Chondrocyte (in vitro differentiated cells): ENCODE data around the gene TMSB15A. TPM values are rescaled to one million over a fixed set of nuclear protein-coding genes. Genes with fewer than 3 reads are reported as not detected.
A peak's percentile ranks its signal among the peaks of the same experiment; 100 is the strongest.
"Not testable (repeated sequence)": the region's sequence is repeated elsewhere in the genome, so short reads cannot be mapped to it uniquely, and the experiment has no call there.

Experiments used
- DNase-seq: peaks from one replicate; pipeline ENCODE4 v3.0.0; 2021; ENCODE audit warnings: mixed read lengths, low spot score
- H3K27ac Mint-ChIP-seq: one replicate; pipeline ENCODE4 v1.8.0; 2021; ENCODE audit warnings: mild to moderate bottlenecking, moderate library complexity, mixed read lengths; ENCODE audit not compliant: unreplicated experiment
- H3K27me3 Mint-ChIP-seq: 2 replicates; pipeline ENCODE4 v1.8.0; 2021; ENCODE audit warnings: low read depth, mixed read lengths
- H3K36me3 Mint-ChIP-seq: 2 replicates; pipeline ENCODE4 v1.8.0; 2021; ENCODE audit warnings: low read depth, mixed read lengths
- H3K4me1 Mint-ChIP-seq: 2 replicates; pipeline ENCODE4 v1.8.0; 2021; ENCODE audit warnings: low read depth, mild to moderate bottlenecking, mixed read lengths
- H3K4me3 Mint-ChIP-seq: one replicate; pipeline ENCODE4 v1.8.0; 2021; ENCODE audit warnings: mild to moderate bottlenecking, moderate library complexity, mixed read lengths; ENCODE audit not compliant: unreplicated experiment
- H3K9me3 Mint-ChIP-seq: 2 replicates; pipeline ENCODE4 v1.8.0; 2021; ENCODE audit warnings: low read depth, mixed read lengths
- total RNA-seq: library from RNA; stranded (reverse); gene quantifications from 3 replicates; pipeline ENCODE4 v1.2.1, GENCODE V29; 2021
- TF ChIP-seq, protein P1 (sequence below): fragments of 200-600 bp; sonication (generic); IDR thresholded peaks from 2 replicates; pipeline ENCODE4 v1.5.0; 2021; ENCODE audit warnings: antibody characterized with exemption, mild to moderate bottlenecking, moderate library complexity

TMSB15A gene
- total RNA-seq, 1 donor from 2014 or later: 4.4 TPM

DNA sequence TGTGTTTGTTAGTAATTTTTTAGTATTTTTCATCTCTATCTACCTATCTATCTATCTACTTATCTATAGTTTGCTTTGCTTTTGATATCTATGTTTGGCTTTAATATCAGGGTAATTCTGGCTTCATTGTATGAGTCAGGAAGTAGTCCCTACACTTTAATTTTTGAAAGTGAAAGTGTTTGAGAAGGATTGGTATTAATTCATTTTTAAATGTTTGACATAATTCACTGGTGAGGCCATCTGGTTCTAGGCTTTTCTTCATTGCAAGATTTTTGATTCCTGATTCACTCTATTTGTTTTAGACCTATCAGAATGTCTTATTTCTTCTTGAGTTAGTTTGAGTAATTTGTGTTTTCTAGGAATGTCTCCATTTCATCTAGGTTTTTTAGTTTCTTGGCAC lies 24.8 kb downstream of the TMSB15A start:
- no peak for DNase-seq
- Mint-ChIP-seq H3K36me3 (no peaks in the 10 kb centered on the region), H3K27ac (no peak overlapping the region), H3K4me3 (no peak overlapping the region), H3K9me3 (peaks cover 8% of the 10 kb centered on the region), H3K27me3 (peaks cover 3% of the 10 kb centered on the region), H3K4me1 (peaks cover 5% of the 10 kb centered on the region)
- TF ChIP-seq, protein P1, sequence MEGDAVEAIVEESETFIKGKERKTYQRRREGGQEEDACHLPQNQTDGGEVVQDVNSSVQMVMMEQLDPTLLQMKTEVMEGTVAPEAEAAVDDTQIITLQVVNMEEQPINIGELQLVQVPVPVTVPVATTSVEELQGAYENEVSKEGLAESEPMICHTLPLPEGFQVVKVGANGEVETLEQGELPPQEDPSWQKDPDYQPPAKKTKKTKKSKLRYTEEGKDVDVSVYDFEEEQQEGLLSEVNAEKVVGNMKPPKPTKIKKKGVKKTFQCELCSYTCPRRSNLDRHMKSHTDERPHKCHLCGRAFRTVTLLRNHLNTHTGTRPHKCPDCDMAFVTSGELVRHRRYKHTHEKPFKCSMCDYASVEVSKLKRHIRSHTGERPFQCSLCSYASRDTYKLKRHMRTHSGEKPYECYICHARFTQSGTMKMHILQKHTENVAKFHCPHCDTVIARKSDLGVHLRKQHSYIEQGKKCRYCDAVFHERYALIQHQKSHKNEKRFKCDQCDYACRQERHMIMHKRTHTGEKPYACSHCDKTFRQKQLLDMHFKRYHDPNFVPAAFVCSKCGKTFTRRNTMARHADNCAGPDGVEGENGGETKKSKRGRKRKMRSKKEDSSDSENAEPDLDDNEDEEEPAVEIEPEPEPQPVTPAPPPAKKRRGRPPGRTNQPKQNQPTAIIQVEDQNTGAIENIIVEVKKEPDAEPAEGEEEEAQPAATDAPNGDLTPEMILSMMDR: no peak

DNA sequence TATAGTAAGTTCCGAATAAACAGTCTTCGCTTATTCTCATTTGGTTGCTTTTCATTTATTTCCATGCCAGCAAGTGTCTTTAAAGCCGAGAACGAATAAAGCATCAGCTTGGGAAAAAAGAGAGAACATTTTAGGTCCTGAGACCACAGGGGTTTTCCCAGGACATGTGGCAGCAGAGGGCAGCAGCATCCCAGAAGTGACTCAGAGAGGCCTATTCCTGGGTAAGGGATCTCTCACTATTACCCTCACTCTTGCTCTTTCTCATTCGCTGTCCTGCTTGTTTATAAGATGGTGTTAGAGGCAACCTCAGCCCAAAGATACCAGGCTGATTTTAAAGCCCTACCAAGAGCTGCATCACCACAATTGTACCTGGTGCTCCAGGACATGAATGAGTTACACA lies 37.8 kb downstream of the TMSB15A start:
- H3K27me3 Mint-ChIP-seq, H3K27ac Mint-ChIP-seq, H3K36me3 Mint-ChIP-seq, H3K4me3 Mint-ChIP-seq, H3K9me3 Mint-ChIP-seq, DNase-seq, H3K4me1 Mint-ChIP-seq: not testable (repeated sequence)

DNA sequence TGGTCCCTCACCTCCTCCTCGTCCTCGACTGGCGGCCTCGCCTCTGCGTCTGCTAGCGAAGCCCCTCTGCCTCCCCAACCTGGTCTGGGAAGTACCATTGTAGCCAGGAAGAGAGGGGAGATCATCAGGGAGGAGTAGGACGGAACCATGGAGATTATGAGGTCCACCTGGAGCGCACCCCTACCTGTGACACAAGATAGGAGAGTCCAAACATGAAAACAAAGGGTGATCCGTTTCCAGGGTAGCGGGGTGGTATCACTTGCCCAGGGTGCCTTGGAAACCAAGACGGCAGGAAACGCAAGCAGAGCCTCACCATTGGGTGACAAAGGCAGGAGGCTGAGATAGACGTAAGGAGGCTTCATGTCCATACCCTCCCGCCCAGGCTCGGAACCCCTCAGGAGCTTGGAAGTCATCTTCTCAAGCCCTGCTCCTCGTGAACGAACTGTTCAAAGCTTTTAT lies 44.7 kb downstream of the TMSB15A start, which contains the start of gene TCP11X2:
Gene TCP11X2 (minus strand): TSS at position 51 of the 459 bp plus-strand sequence.
- H3K27me3 Mint-ChIP-seq, H3K9me3 Mint-ChIP-seq, H3K36me3 Mint-ChIP-seq, H3K27ac Mint-ChIP-seq, H3K4me3 Mint-ChIP-seq, H3K4me1 Mint-ChIP-seq: not testable (repeated sequence)
- DNase-seq: peak; percentile 8

DNA sequence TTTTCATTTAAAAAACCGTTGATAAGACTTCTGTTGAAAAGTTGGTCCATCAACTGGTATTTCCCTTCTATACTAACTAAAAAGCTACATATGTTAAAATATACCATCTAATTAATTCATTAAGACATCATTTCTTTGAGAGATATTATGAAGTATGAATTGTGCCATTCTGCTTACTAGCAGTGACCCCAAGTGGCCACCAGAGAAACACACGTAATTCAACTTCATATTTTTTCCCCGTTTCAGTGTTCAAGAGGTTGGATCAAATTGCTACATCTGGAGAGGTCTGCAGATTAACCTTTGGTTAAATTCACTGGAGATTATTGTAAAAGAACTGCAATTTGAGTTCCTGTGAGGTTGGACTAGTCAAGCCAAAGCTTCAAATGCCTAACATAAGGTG lies 46.3 kb downstream of the TMSB15A start:
- not testable (repeated sequence) for H3K27me3 Mint-ChIP-seq, H3K4me3 Mint-ChIP-seq, H3K4me1 Mint-ChIP-seq, DNase-seq, H3K27ac Mint-ChIP-seq, H3K9me3 Mint-ChIP-seq, H3K36me3 Mint-ChIP-seq

Other genes with a start within 250 kb of the TMSB15A start
- gene NXF2B, start 76.7 kb downstream of the TMSB15A start, total RNA-seq: not detected in 3 replicates
- gene TCP11X2, start 44.9 kb downstream of the TMSB15A start, total RNA-seq: not detected in 3 replicates
- gene ARMCX5, start 82.8 kb upstream of the TMSB15A start, total RNA-seq: 10.2 to 14.9 TPM (median 12.3 TPM) in 3 replicates
- gene GPRASP1, start 134.7 kb upstream of the TMSB15A start, total RNA-seq: 2.1 to 3.6 TPM (median 2.2 TPM) in 3 replicates
- 10.7 to 11.5 TPM (median 11.0 TPM) in 3 replicates for gene GPRASP2, start 195.7 kb upstream of the TMSB15A start, total RNA-seq
- gene GPRASP3, start 204.0 kb upstream of the TMSB15A start, total RNA-seq: 2.5 to 3.8 TPM (median 3.2 TPM) in 3 replicates